Uterus (tissue), 2 donors: Measurements from ENCODE around the gene RBMS3.

ENCODE experiments used
- POLR2A ChIP-seq, 2 donors: fragments of 450-650 bp; IDR thresholded peaks; one replicate each; pipeline ENCODE4 v1.6.1; 2016; ENCODE audit warnings: antibody characterized with exemption in 2 of 2, mild to moderate bottlenecking in 1 of 2, moderate library complexity in 1 of 2
- TF ChIP-seq, protein P1 (sequence below), 4 experiments: fragments of 200-600 bp in 2 of 4; fragments of 450-650 bp in 2 of 4; sonication (generic) in 2 of 4; IDR thresholded peaks; one replicate each; pipeline ENCODE4 v1.5.1; 2016 to 2019; ENCODE audit warnings: antibody characterized with exemption in 4 of 4, mild to moderate bottlenecking in 2 of 4, moderate library complexity in 1 of 4

DNA sequence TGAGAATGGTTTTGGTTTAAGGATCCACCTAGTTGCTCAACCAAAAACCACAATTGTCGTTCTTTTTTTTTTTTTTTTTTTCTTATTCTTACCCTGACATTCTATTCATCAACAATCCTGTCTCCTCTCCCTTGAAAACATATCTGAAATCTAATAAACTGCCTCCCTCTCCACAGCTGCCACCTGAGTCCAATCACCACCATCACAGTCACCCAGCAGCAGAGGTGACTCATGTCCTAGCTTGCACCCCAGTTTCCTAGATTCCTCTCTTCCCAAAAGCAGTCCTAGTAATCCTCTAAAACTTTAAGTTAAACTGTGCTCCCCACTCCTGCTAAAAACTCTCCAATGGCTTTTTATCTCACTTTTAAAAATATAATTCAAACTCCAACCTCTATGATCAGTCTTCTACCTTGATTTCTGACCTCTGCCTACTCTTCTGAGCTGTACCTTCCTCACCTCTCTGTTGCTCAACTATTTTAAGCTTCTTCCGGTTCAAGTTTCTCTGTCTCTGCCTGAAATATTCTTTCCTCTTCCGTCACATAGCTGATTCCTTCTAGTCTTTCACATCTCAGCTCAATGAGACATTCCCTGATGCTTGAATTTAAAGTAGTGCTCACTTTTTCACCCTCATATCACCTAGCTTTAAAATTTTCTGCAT, 33.7 kb upstream of the RBMS3 start:
- TF ChIP-seq, protein P1, sequence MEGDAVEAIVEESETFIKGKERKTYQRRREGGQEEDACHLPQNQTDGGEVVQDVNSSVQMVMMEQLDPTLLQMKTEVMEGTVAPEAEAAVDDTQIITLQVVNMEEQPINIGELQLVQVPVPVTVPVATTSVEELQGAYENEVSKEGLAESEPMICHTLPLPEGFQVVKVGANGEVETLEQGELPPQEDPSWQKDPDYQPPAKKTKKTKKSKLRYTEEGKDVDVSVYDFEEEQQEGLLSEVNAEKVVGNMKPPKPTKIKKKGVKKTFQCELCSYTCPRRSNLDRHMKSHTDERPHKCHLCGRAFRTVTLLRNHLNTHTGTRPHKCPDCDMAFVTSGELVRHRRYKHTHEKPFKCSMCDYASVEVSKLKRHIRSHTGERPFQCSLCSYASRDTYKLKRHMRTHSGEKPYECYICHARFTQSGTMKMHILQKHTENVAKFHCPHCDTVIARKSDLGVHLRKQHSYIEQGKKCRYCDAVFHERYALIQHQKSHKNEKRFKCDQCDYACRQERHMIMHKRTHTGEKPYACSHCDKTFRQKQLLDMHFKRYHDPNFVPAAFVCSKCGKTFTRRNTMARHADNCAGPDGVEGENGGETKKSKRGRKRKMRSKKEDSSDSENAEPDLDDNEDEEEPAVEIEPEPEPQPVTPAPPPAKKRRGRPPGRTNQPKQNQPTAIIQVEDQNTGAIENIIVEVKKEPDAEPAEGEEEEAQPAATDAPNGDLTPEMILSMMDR (IDR thresholded peaks at IDR 0.05), result no peak
- no peak for TF ChIP-seq POLR2A (IDR thresholded peaks at IDR 0.05)
